BJ (cell line): Measurements from ENCODE around the gene EBNA1BP2. TPM values are rescaled to one million over a fixed set of nuclear protein-coding genes. Genes with fewer than 3 reads are reported as not detected.

Source experiments
- CTCF ChIA-PET: fragments of 350-600 bp; formaldehyde crosslinking; extraction: SDS; loops from one replicate; lab custom pipeline; 2021; ENCODE audit warnings: antibody characterized with exemption, inconsistent platforms; lab: Yijun Ruan, JAX
- POLR2A ChIA-PET: fragments of 300-600 bp; sonication (Branson Sonifier 250); formaldehyde crosslinking; extraction: SDS; loops from one replicate; lab custom pipeline; 2021; ENCODE audit warnings: antibody characterized with exemption; lab: Charles Lee
- DNase-seq: peaks from one replicate; pipeline ENCODE4 v3.0.0-alpha.2; 2011; ENCODE audit warnings: low read depth
- H3K27me3 ChIP-seq: 2 replicates; pipeline ENCODE4 v1.6.0; 2011; ENCODE audit warnings: low read length; ENCODE audit not compliant: control insufficient read depth, insufficient read depth
- H3K36me3 ChIP-seq: 2 replicates; pipeline ENCODE4 v1.5.1; 2011; ENCODE audit warnings: low read length; ENCODE audit not compliant: control insufficient read depth, insufficient read depth
- H3K4me3 ChIP-seq: 2 replicates; pipeline ENCODE4 v1.5.1; 2011; ENCODE audit warnings: low read depth, mild to moderate bottlenecking, control low read depth, low read length
- CTCF ChIP-seq: IDR thresholded peaks from 2 replicates; pipeline ENCODE4 v1.5.1; 2011; ENCODE audit warnings: low read depth, mild to moderate bottlenecking, control low read depth, inconsistent platforms, low read length, moderate library complexity; ENCODE audit not compliant: insufficient read depth
- polyA plus RNA-seq: library from polyadenylated mRNA; depleted of rRNA; stranded (reverse); fragments of >200 nt; gene quantifications from 2 replicates; pipeline ENCODE4 v1.2.3, GENCODE V29; 2011

EBNA1BP2 gene
- polyA plus RNA-seq, 1 experiment = 70.9 TPM

GRCh38 chr1:43172527-43172972 lies 460 bp upstream of the EBNA1BP2 start:
- ChIA-PET CTCF (interaction anchor here (0.9 kb wide), 1 partner anchor 26 kb away, joined by 3 read pairs; no protein-coding TSS in a partner anchor), POLR2A (no interaction called here)
- Histone ChIP-seq H3K27me3 (no peaks in the 10 kb centered on the region), H3K4me3 (peak overlapping the region; percentile 74), H3K36me3 (peaks cover 6% of the 10 kb centered on the region; the same call in 1 of the 2 replicates)
- no peak for TF ChIP-seq CTCF
- peak; percentile 9 for DNase-seq

GRCh38 chr1:43171312-43171875 lies 696 bp downstream of the EBNA1BP2 start:
- no peak for TF ChIP-seq CTCF
- DNase-seq = no peak
- peaks cover 8% of the 10 kb centered on the region for H3K36me3 ChIP-seq
- CTCF ChIA-PET = interaction anchor here (0.8 to 1.5 kb wide), 2 partner anchors 18 to 53 kb away, joined by 3 read pairs; no protein-coding TSS in a partner anchor
- H3K4me3 ChIP-seq = peak overlapping the region; percentile 74
- no peaks in the 10 kb centered on the region for H3K27me3 ChIP-seq
- POLR2A ChIA-PET = interaction anchor here (0.6 kb wide), 1 partner anchor 35 kb away, joined by 3 read pairs; no protein-coding TSS in a partner anchor

GRCh38 chr1:43165765-43166164 lies 6.3 kb downstream of the EBNA1BP2 start:
- TF ChIP-seq CTCF = no peak
- ChIA-PET CTCF (no interaction called here), POLR2A (no interaction called here)
- no peak for DNase-seq
- H3K4me3 ChIP-seq = no peak overlapping the region
- H3K27me3 ChIP-seq = no peaks in the 10 kb centered on the region
- peaks cover 10% of the 10 kb centered on the region for H3K36me3 ChIP-seq

- Histone ChIP-seq H3K4me3 (no peak overlapping the region), H3K36me3 (peaks cover 9% of the 10 kb centered on the region), H3K27me3 (no peaks in the 10 kb centered on the region)
- ChIA-PET POLR2A (no interaction called here), CTCF (interaction anchor here (1.3 kb wide), 1 partner anchor 14 kb away, joined by 3 read pairs; no protein-coding TSS in a partner anchor)
- DNase-seq = no peak
- TF ChIP-seq CTCF = no peak
These were observed 6.9 kb downstream of the EBNA1BP2 start for GRCh38 chr1:43165162-43165561.

GRCh38 chr1:43156026-43156425 lies 16.1 kb downstream of the EBNA1BP2 start:
- no peak overlapping the region for H3K4me3 ChIP-seq
- no peak for TF ChIP-seq CTCF
- H3K36me3 ChIP-seq = no peaks in the 10 kb centered on the region
- no peaks in the 10 kb centered on the region for H3K27me3 ChIP-seq
- ChIA-PET POLR2A (no interaction called here), CTCF (interaction anchor here (0.6 kb wide), 1 partner anchor 334 kb away, joined by 3 read pairs; no protein-coding TSS in a partner anchor)
- DNase-seq = no peak
